Activated CD8-positive, alpha-beta memory T cell treated with anti-CD3 and anti-CD28 coated beads for 36 hours (primary cell): Measurements from ENCODE around the gene OR7A10. TPM values are rescaled to one million over a fixed set of nuclear protein-coding genes. Genes with fewer than 3 reads are reported as not detected.

ENCODE experiments used
- CTCF ChIA-PET: fragments of 350-600 bp; sonication (Branson Sonifier 250); formaldehyde crosslinking; loops from one replicate; lab custom pipeline; 2021; ENCODE audit warnings: antibody characterized with exemption; lab: Charles Lee
- POLR2A ChIA-PET: fragments of 350-600 bp; sonication (Branson Sonifier 250); formaldehyde crosslinking; loops from one replicate; lab custom pipeline; 2021; ENCODE audit warnings: antibody characterized with exemption; lab: Charles Lee
- total RNA-seq, 2 experiments: library from RNA; stranded (reverse); gene quantifications; one replicate each; pipeline ENCODE4 v1.2.3, GENCODE V29; 2021

OR7A10 gene
- not detected for total RNA-seq

GRCh38 chr19:14848822-14849221 lies at the start of gene OR7A10:
OR7A10 (minus strand) TSS chr19:14848922; CDS start chr19:14841877, 7,045 bp downstream.
- CTCF ChIA-PET: interaction anchor here (0.7 kb wide), 1 partner anchor 59 kb away, joined by 3 read pairs; no protein-coding TSS in a partner anchor
- POLR2A ChIA-PET: no interaction called here

GRCh38 chr19:14890643-14891379 lies 42.1 kb upstream of the OR7A10 start:
- POLR2A ChIA-PET: no interaction called here

GRCh38 chr19:14889994-14890642 lies 41.4 kb upstream of the OR7A10 start:
- ChIA-PET CTCF (no interaction called here), POLR2A (no interaction called here)

More at GRCh38 chr19:14890643-14891379, 42.1 kb upstream of the OR7A10 start:
- CTCF ChIA-PET: interaction anchor here (1.6 kb wide), 1 partner anchor 105 kb away, joined by 3 read pairs; no protein-coding TSS in a partner anchor

- ChIA-PET POLR2A (no interaction called here), CTCF (no interaction called here)
Observed at GRCh38 chr19:14886032-14886431, 37.3 kb upstream of the OR7A10 start, which contains the start of gene OR7A17. OR7A17 (minus strand) TSS chr19:14886132; CDS start chr19:14881355, 4,777 bp downstream.

GRCh38 chr19:14871619-14872230 lies 23.0 kb upstream of the OR7A10 start:
- POLR2A ChIA-PET: no interaction called here
- CTCF ChIA-PET: no interaction called here

- CTCF ChIA-PET: no interaction called here
- POLR2A ChIA-PET: no interaction called here
Observed at GRCh38 chr19:14868497-14868896, 19.8 kb upstream of the OR7A10 start.

GRCh38 chr19:14843578-14843977 lies 5.1 kb downstream of the OR7A10 start:
- ChIA-PET CTCF (no interaction called here), POLR2A (no interaction called here)

- POLR2A ChIA-PET: no interaction called here
- CTCF ChIA-PET: no interaction called here
Observed at GRCh38 chr19:14843169-14843568, 5.6 kb downstream of the OR7A10 start.

GRCh38 chr19:14840206-14840605 lies 8.5 kb downstream of the OR7A10 start:
- ChIA-PET CTCF (no interaction called here), POLR2A (no interaction called here)

GRCh38 chr19:14837391-14837790 lies 11.3 kb downstream of the OR7A10 start:
- POLR2A ChIA-PET: no interaction called here

GRCh38 chr19:14835011-14835410 lies 13.7 kb downstream of the OR7A10 start, which contains the start of the genes OR7A5 and OR7C1:
OR7A5 (minus strand) TSS chr19:14835185; CDS start chr19:14828241, 6,944 bp downstream.
OR7C1 (minus strand) TSS chr19:14835185; CDS start chr19:14800136, 35,049 bp downstream.
- POLR2A ChIA-PET: no interaction called here
- CTCF ChIA-PET: no interaction called here

More at GRCh38 chr19:14837391-14837790, 11.3 kb downstream of the OR7A10 start:
- CTCF ChIA-PET: no interaction called here

GRCh38 chr19:14830702-14831101 lies 18.0 kb downstream of the OR7A10 start:
- CTCF ChIA-PET: no interaction called here
- POLR2A ChIA-PET: no interaction called here

- ChIA-PET POLR2A (no interaction called here), CTCF (no interaction called here)
Observed at GRCh38 chr19:14826006-14826405, 22.7 kb downstream of the OR7A10 start.

- POLR2A ChIA-PET: no interaction called here
- CTCF ChIA-PET: no interaction called here
Observed at GRCh38 chr19:14821937-14822336, 26.8 kb downstream of the OR7A10 start.

GRCh38 chr19:14818588-14818987 lies 30.1 kb downstream of the OR7A10 start:
- ChIA-PET CTCF (no interaction called here), POLR2A (no interaction called here)

GRCh38 chr19:14817052-14817451 lies 31.7 kb downstream of the OR7A10 start:
- POLR2A ChIA-PET: no interaction called here

GRCh38 chr19:14814982-14815652 lies 33.6 kb downstream of the OR7A10 start:
- CTCF ChIA-PET: no interaction called here
- POLR2A ChIA-PET: no interaction called here

More at GRCh38 chr19:14817052-14817451, 31.7 kb downstream of the OR7A10 start:
- CTCF ChIA-PET: no interaction called here

GRCh38 chr19:14809272-14810057 lies 39.3 kb downstream of the OR7A10 start:
- ChIA-PET POLR2A (interaction anchor here (0.7 kb wide), 1 partner anchor 1685 kb away, joined by 4 read pairs; no protein-coding TSS in a partner anchor), CTCF (interaction anchor here (0.6 kb wide), 1 partner anchor 585 kb away, joined by 5 read pairs; no protein-coding TSS in a partner anchor)

- ChIA-PET POLR2A (no interaction called here), CTCF (no interaction called here)
Observed at GRCh38 chr19:14804765-14805164, 44.0 kb downstream of the OR7A10 start.
